Thoracic aorta (tissue), 2 donors: ENCODE data around the gene DNM2. TPM values are rescaled to one million over a fixed set of nuclear protein-coding genes. Genes with fewer than 3 reads are reported as not detected.

Source experiments
- ATAC-seq: fragments of 150-250 bp; one replicate; pipeline ENCODE4 v1.8.0; 2017; ENCODE audit warnings: low read depth; ENCODE audit not compliant: insufficient number of reproducible peaks, low FRiP score
- DNase-seq: peaks from one replicate; pipeline ENCODE4 v3.0.0-alpha.2; 2020; ENCODE audit warnings: low spot score
- H3K27ac ChIP-seq, 2 donors: fragments of 200-600 bp; sonication (generic); 1 replicate in 1 of 2; 2 replicates in 1 of 2; pipeline ENCODE4 v1.5.1; 2016; ENCODE audit warnings: mild to moderate bottlenecking in 2 of 2, moderate library complexity in 2 of 2
- H3K27me3 ChIP-seq: fragments of 200-600 bp; sonication (generic); replicated peaks from 2 replicates; pipeline ENCODE4 v1.6.0; 2016; ENCODE audit warnings: mild to moderate bottlenecking; ENCODE audit not compliant: insufficient read depth
- H3K36me3 ChIP-seq: fragments of 200-600 bp; sonication (generic); one replicate; pipeline ENCODE4 v1.5.1; 2016
- H3K4me1 ChIP-seq, 2 donors: fragments of 200-600 bp; sonication (generic); 1 replicate in 1 of 2; 2 replicates in 1 of 2; pipeline versions ENCODE4 v1.5.1 to v1.6.0; 2016; ENCODE audit warnings: low read depth in 2 of 2, mild to moderate bottlenecking in 1 of 2; ENCODE audit not compliant: control insufficient read depth in 1 of 2
- H3K4me3 ChIP-seq: fragments of 200-600 bp; sonication (generic); 2 replicates; pipeline ENCODE4 v1.5.1; 2016; ENCODE audit warnings: mild to moderate bottlenecking
- H3K9me3 ChIP-seq: fragments of 200-600 bp; sonication (generic); 2 replicates; pipeline ENCODE4 v1.5.1; 2016
- CTCF ChIP-seq: fragments of 200-600 bp; sonication (generic); IDR thresholded peaks from one replicate; pipeline ENCODE4 v1.5.1; 2019; ENCODE audit warnings: antibody characterized with exemption
- total RNA-seq, 2 donors: library from RNA; depleted of rRNA; stranded (reverse); fragments of >200 nt; gene quantifications; one replicate each; pipeline versions ENCODE4 v1.1.0 to v1.2.3, GENCODE V29; 2016

Gene DNM2
- total RNA-seq, 2 donors from 2014 or later = 153 to 195 TPM

GRCh38 chr19:10768369-10768768 lies 50.5 kb downstream of the DNM2 start:
- Histone ChIP-seq H3K4me3 (no peak overlapping the region), H3K9me3 (no peaks in the 10 kb centered on the region), H3K4me1 (peaks cover 34 to 54% of the 10 kb centered on the region in 2 donors), H3K36me3 (no peaks in the 10 kb centered on the region), H3K27me3 (no peaks in the 10 kb centered on the region), H3K27ac (no peak overlapping the region)
- DNase-seq (no peak), ATAC-seq (no peak)
- TF ChIP-seq CTCF = no peak

GRCh38 chr19:10768936-10769335 lies 51.1 kb downstream of the DNM2 start:
- Histone ChIP-seq H3K27ac (peak overlapping the region; percentile 18 to 48), H3K9me3 (no peaks in the 10 kb centered on the region), H3K4me1 (peaks cover 34 to 54% of the 10 kb centered on the region in 2 donors), H3K36me3 (peaks cover 4% of the 10 kb centered on the region), H3K4me3 (no peak overlapping the region), H3K27me3 (no peaks in the 10 kb centered on the region)
- no peak for TF ChIP-seq CTCF
- ATAC-seq (no peak), DNase-seq (no peak)

- Histone ChIP-seq H3K27me3 (no peaks in the 10 kb centered on the region), H3K4me1 (peaks cover 34 to 54% of the 10 kb centered on the region in 2 donors), H3K4me3 (no peak overlapping the region), H3K36me3 (peaks cover 10% of the 10 kb centered on the region), H3K27ac (peak overlapping the region; percentile 18 to 48), H3K9me3 (no peaks in the 10 kb centered on the region)
- peak; percentile 40 for TF ChIP-seq CTCF
- no peak for DNase-seq
- ATAC-seq = no peak
These were observed 51.9 kb downstream of the DNM2 start for GRCh38 chr19:10769533-10770491.

- no peak for TF ChIP-seq CTCF
- Histone ChIP-seq H3K4me3 (no peak overlapping the region), H3K27me3 (no peaks in the 10 kb centered on the region), H3K4me1 (peaks cover 10 to 17% of the 10 kb centered on the region in 2 donors), H3K36me3 (peaks cover 27% of the 10 kb centered on the region), H3K9me3 (no peaks in the 10 kb centered on the region), H3K27ac (no peak overlapping the region)
- no peak for DNase-seq
- ATAC-seq = no peak
These were observed 56.1 kb downstream of the DNM2 start for GRCh38 chr19:10773969-10774368.

- peaks cover 30% of the 10 kb centered on the region for H3K36me3 ChIP-seq
- TF ChIP-seq CTCF = no peak
- no peak for ATAC-seq
- H3K27ac ChIP-seq = no peak overlapping the region
- no peaks in the 10 kb centered on the region for H3K9me3 ChIP-seq
- DNase-seq = no peak
- no peaks in the 10 kb centered on the region for H3K27me3 ChIP-seq
- H3K4me1 ChIP-seq = peaks cover 3 to 8% of the 10 kb centered on the region in 2 donors
- no peak overlapping the region for H3K4me3 ChIP-seq
These were observed 57.0 kb downstream of the DNM2 start for GRCh38 chr19:10774893-10775292.
